OCI-LY7 (cell line): ENCODE measurements around the gene PARVB. TPM values are rescaled to one million over a fixed set of nuclear protein-coding genes. Genes with fewer than 3 reads are reported as not detected.

Experiments
- BruUV-seq: library from RNA; stranded (reverse); fragments of 400-500 nt; replicated peaks from 2 replicates; lab custom pipeline; 2021; lab: Mats Ljungman, UMichigan
- CTCF ChIA-PET: fragments of 300-600 bp; sonication (Branson Sonifier 250); formaldehyde crosslinking; loops from one replicate; lab custom pipeline; 2022; ENCODE audit warnings: antibody characterized with exemption; ENCODE audit not compliant: unreplicated experiment; lab: Charles Lee
- POLR2A ChIA-PET: fragments of 300-600 bp; sonication (Branson Sonifier 250); formaldehyde crosslinking; loops from one replicate; lab custom pipeline; 2022; ENCODE audit warnings: antibody characterized with exemption; lab: Charles Lee
- DNase-seq: peaks from one replicate; pipeline ENCODE4 v3.0.0-alpha.2; 2015; ENCODE audit warnings: low spot score
- H2AFZ ChIP-seq: fragments of 200-600 bp; sonication (generic), shearing (Covaris generic); 2 replicates; pipeline ENCODE4 v1.6.1; 2014; ENCODE audit warnings: mild to moderate bottlenecking, antibody characterized with exemption, low read length, moderate library complexity
- H3K27ac ChIP-seq: fragments of 200-600 bp; sonication (generic); 2 replicates; pipeline ENCODE4 v1.5.1; 2014; ENCODE audit warnings: mixed run types, low read depth, mild to moderate bottlenecking, moderate library complexity, low read length, inconsistent platforms; ENCODE audit not compliant: poor library complexity, severe bottlenecking
- H3K36me3 ChIP-seq: fragments of 200-600 bp; sonication (generic); 2 replicates; pipeline ENCODE4 v1.6.1; 2014; ENCODE audit warnings: mild to moderate bottlenecking, antibody characterized with exemption, low read length, moderate library complexity, mixed read lengths; ENCODE audit not compliant: insufficient read depth
- H3K4me1 ChIP-seq: fragments of 200-600 bp; sonication (generic); 2 replicates; pipeline ENCODE4 v1.5.1; 2014; ENCODE audit warnings: mild to moderate bottlenecking, low read length; ENCODE audit not compliant: insufficient read depth, poor library complexity, severe bottlenecking
- H3K4me2 ChIP-seq: fragments of 200-600 bp; sonication (generic); 2 replicates; pipeline ENCODE4 v1.6.1; 2014; ENCODE audit warnings: mild to moderate bottlenecking, low read length
- H3K4me3 ChIP-seq: fragments of 200-600 bp; sonication (generic); 2 replicates; pipeline ENCODE4 v1.5.1; 2014; ENCODE audit warnings: mild to moderate bottlenecking, low read depth, low read length; ENCODE audit not compliant: poor library complexity, severe bottlenecking
- H3K79me2 ChIP-seq: fragments of 200-600 bp; sonication (generic); 2 replicates; pipeline ENCODE4 v1.6.1; 2016; ENCODE audit warnings: low read depth, mild to moderate bottlenecking, low read length, moderate library complexity, mixed read lengths; ENCODE audit not compliant: insufficient read depth
- H3K9me2 ChIP-seq: fragments of 200-600 bp; sonication (generic); 2 replicates; pipeline ENCODE4 v1.6.1; 2016; ENCODE audit warnings: mild to moderate bottlenecking, low read length, mixed read lengths; ENCODE audit not compliant: insufficient read depth
- H3K9me3 ChIP-seq: fragments of 200-600 bp; sonication (generic); 2 replicates; pipeline ENCODE4 v1.6.1; 2014; ENCODE audit warnings: mild to moderate bottlenecking, mixed run types, low read length, mixed read lengths
- H4K20me1 ChIP-seq: fragments of 200-600 bp; sonication (generic); 2 replicates; pipeline ENCODE4 v1.6.1; 2014; ENCODE audit warnings: mild to moderate bottlenecking, antibody characterized with exemption, low read length, moderate library complexity, mixed read lengths; ENCODE audit not compliant: insufficient read depth
- CTCF ChIP-seq: fragments of 200-600 bp; sonication (generic); conservative IDR thresholded peaks from 2 replicates; pipeline ENCODE4 v1.5.1; 2014; ENCODE audit warnings: mild to moderate bottlenecking, antibody characterized with exemption, low read length, moderate library complexity, mixed read lengths
- EZH2phosphoT487 ChIP-seq: fragments of 200-600 bp; sonication (generic); IDR thresholded peaks from 2 replicates; pipeline ENCODE4 v1.6.1; 2018; ENCODE audit warnings: low read depth, borderline replicate concordance, mild to moderate bottlenecking, mixed run types, antibody characterized with exemption, low read length, moderate library complexity, mixed read lengths
- intact Hi-C: fragments of 100-400 bp; cut with micrococcal nuclease; formaldehyde crosslinking; loops from one replicate; pipeline ENCODE4 v1.10.0; 2022; ENCODE audit not compliant: unreplicated experiment
- total RNA-seq, 2 experiments: library from RNA; depleted of rRNA in 1 of 2; stranded (reverse); fragments of >200 nt in 1 of 2; shearing (Covaris generic) in 1 of 2; gene quantifications; 2 replicates each; pipeline ENCODE4 v1.2.3, GENCODE V29; 2014 to 2022

PARVB gene
- total RNA-seq, 2 experiments from 2014 or later, result 0.34 TPM; not detected in 1

GRCh38 chr22:44091021-44091721 is 67.1 kb downstream of the PARVB start:
- no TSS peak for BruUV-seq
- intact Hi-C loops, result no loop called here
- peak; percentile 49 for TF ChIP-seq CTCF
- TF ChIP-seq EZH2phosphoT487, result no peak
- Histone ChIP-seq H4K20me1 (no peaks in the 10 kb centered on the region), H3K79me2 (no peaks in the 10 kb centered on the region), H3K9me2 (no peaks in the 10 kb centered on the region), H2AFZ (no peak overlapping the region), H3K4me2 (no peak overlapping the region), H3K4me3 (no peak overlapping the region), H3K4me1 (no peaks in the 10 kb centered on the region), H3K9me3 (no peaks in the 10 kb centered on the region), H3K36me3 (no peaks in the 10 kb centered on the region), H3K27ac (no peak overlapping the region)
- ChIA-PET CTCF (no interaction called here), POLR2A (no interaction called here)
- DNase-seq, result peak; percentile 21

GRCh38 chr22:44091751-44092150 is 67.6 kb downstream of the PARVB start:
- H3K4me1 ChIP-seq, result no peaks in the 10 kb centered on the region
- H3K4me2 ChIP-seq, result no peak overlapping the region
- DNase-seq, result no peak
- TF ChIP-seq EZH2phosphoT487 (no peak), CTCF (no peak; the same call in 1 of the 2 replicates)
- H3K9me2 ChIP-seq, result no peaks in the 10 kb centered on the region
- CTCF ChIA-PET, result no interaction called here
- no TSS peak for BruUV-seq
- H3K36me3 ChIP-seq, result no peaks in the 10 kb centered on the region
- H3K9me3 ChIP-seq, result no peaks in the 10 kb centered on the region
- H4K20me1 ChIP-seq, result no peaks in the 10 kb centered on the region
- no peaks in the 10 kb centered on the region for H3K79me2 ChIP-seq
- no peak overlapping the region for H3K27ac ChIP-seq
- no peak overlapping the region for H2AFZ ChIP-seq
- no peak overlapping the region for H3K4me3 ChIP-seq
- intact Hi-C loops, result no loop called here
- POLR2A ChIA-PET, result no interaction called here

- BruUV-seq, result no TSS peak
- ChIA-PET CTCF (no interaction called here), POLR2A (no interaction called here)
- Histone ChIP-seq H3K4me1 (no peaks in the 10 kb centered on the region), H4K20me1 (no peaks in the 10 kb centered on the region), H3K9me2 (no peaks in the 10 kb centered on the region), H3K4me2 (no peak overlapping the region), H3K36me3 (no peaks in the 10 kb centered on the region), H2AFZ (no peak overlapping the region), H3K4me3 (no peak overlapping the region), H3K9me3 (no peaks in the 10 kb centered on the region), H3K79me2 (no peaks in the 10 kb centered on the region), H3K27ac (no peak overlapping the region)
- intact Hi-C loops, result no loop called here
- TF ChIP-seq CTCF (no peak), EZH2phosphoT487 (no peak)
- no peak for DNase-seq
These were observed 68.6 kb downstream of the PARVB start for GRCh38 chr22:44092636-44093220.
